ENCODE results near the gene CTSC. TPM values are rescaled to one million over a fixed set of nuclear protein-coding genes. Genes with fewer than 3 reads are reported as not detected.

The CTSC gene
- polyA plus RNA-seq, 1 donor (not counting 4 experiments of a cell fraction or from before 2014, with no cell fraction given) = 658 TPM

GRCh38 chr11:88304352-88304751, 33.2 kb downstream of the CTSC start:
- dilution Hi-C loops (cut with MboI; ENCODE audit: extremely low pct_ligation_motif_present, low sequenced_read_pairs) = no loop called here
- no peaks in the 10 kb centered on the region for H3K9me1 ChIP-seq (ENCODE audit: control insufficient read depth, extremely low read depth, insufficient read depth, low read length)
- H3K9ac ChIP-seq (ENCODE audit: control insufficient read depth, extremely low read depth, insufficient read depth, low read length) = no peak overlapping the region
- TF ChIP-seq EZH2 (IDR thresholded peaks at IDR 0.05; ENCODE audit: low read length) (no peak), CTCF (optimal IDR thresholded peaks at IDR 0.05 in 1 of 3, IDR thresholded peaks at IDR 0.05 in 1 of 3, conservative IDR thresholded peaks at IDR 0.05 in 1 of 3; ENCODE audit: extremely low read depth in 1 of 3, insufficient read depth in 2 of 3, low read length in 3 of 3) (no peak)
- DNase-seq (ENCODE audit: low read depth, low spot score) (no peak), FAIRE-seq (no peak)
- peaks cover 18 to 20% of the 10 kb centered on the region in 2 experiments for H3K36me3 ChIP-seq (ENCODE audit: control insufficient read depth in 2 of 2, extremely low read depth in 1 of 2, insufficient read depth in 2 of 2, low read length in 2 of 2)
- H3K9me3 ChIP-seq (ENCODE audit: control insufficient read depth, low read depth, low read length) = no peaks in the 10 kb centered on the region
- no peak overlapping the region for H3K27ac ChIP-seq (ENCODE audit: control insufficient read depth, insufficient read depth, low read length)
- H3K27me3 ChIP-seq (ENCODE audit: control insufficient read depth, extremely low read depth, insufficient read depth, low read length) = no peaks in the 10 kb centered on the region
- no peak overlapping the region for H2AFZ ChIP-seq (ENCODE audit: control insufficient read depth, low read length)
- H4K20me1 ChIP-seq (ENCODE audit: control insufficient read depth, extremely low read depth, insufficient read depth, low read length) = no peaks in the 10 kb centered on the region
- H3K4me1 ChIP-seq (ENCODE audit: control insufficient read depth, extremely low read depth, insufficient read depth, low read length) = no peaks in the 10 kb centered on the region
- H3K4me2 ChIP-seq (ENCODE audit: control insufficient read depth, extremely low read depth, insufficient read depth, low read depth, low read length) = no peak overlapping the region
- peaks cover 10% of the 10 kb centered on the region for H3K79me2 ChIP-seq (ENCODE audit: control insufficient read depth, insufficient read depth, low read length)
- H3K4me3 ChIP-seq (ENCODE audit: control insufficient read depth in 2 of 3, extremely low read depth in 1 of 3, insufficient read depth in 2 of 3, low read depth in 1 of 3, low read length in 3 of 3) = no peak overlapping the region

GRCh38 chr11:88303037-88303436, 34.5 kb downstream of the CTSC start:
- FAIRE-seq (no peak), DNase-seq (ENCODE audit: low read depth, low spot score) (no peak)
- H3K4me1 ChIP-seq (ENCODE audit: control insufficient read depth, extremely low read depth, insufficient read depth, low read length) = no peaks in the 10 kb centered on the region

More at GRCh38 chr11:88303037-88303436, 34.5 kb downstream of the CTSC start:
- Histone ChIP-seq H3K4me2 (ENCODE audit: control insufficient read depth, extremely low read depth, insufficient read depth, low read depth, low read length) (no peak overlapping the region), H3K27me3 (ENCODE audit: control insufficient read depth, extremely low read depth, insufficient read depth, low read length) (no peaks in the 10 kb centered on the region), H3K9ac (ENCODE audit: control insufficient read depth, extremely low read depth, insufficient read depth, low read length) (no peak overlapping the region), H3K79me2 (ENCODE audit: control insufficient read depth, insufficient read depth, low read length) (peaks cover 9% of the 10 kb centered on the region), H3K36me3 (ENCODE audit: control insufficient read depth in 2 of 2, extremely low read depth in 1 of 2, insufficient read depth in 2 of 2, low read length in 2 of 2) (peaks cover 13 to 18% of the 10 kb centered on the region in 2 experiments), H2AFZ (ENCODE audit: control insufficient read depth, low read length) (no peak overlapping the region), H3K4me3 (ENCODE audit: control insufficient read depth in 2 of 3, extremely low read depth in 1 of 3, insufficient read depth in 2 of 3, low read depth in 1 of 3, low read length in 3 of 3) (no peak overlapping the region), H3K9me1 (ENCODE audit: control insufficient read depth, extremely low read depth, insufficient read depth, low read length) (no peaks in the 10 kb centered on the region), H3K27ac (ENCODE audit: control insufficient read depth, insufficient read depth, low read length) (no peak overlapping the region), H4K20me1 (ENCODE audit: control insufficient read depth, extremely low read depth, insufficient read depth, low read length) (no peaks in the 10 kb centered on the region), H3K9me3 (ENCODE audit: control insufficient read depth, low read depth, low read length) (no peaks in the 10 kb centered on the region)
- dilution Hi-C loops (cut with MboI; ENCODE audit: extremely low pct_ligation_motif_present, low sequenced_read_pairs) = no loop called here
- TF ChIP-seq EZH2 (IDR thresholded peaks at IDR 0.05; ENCODE audit: low read length) (no peak), CTCF (optimal IDR thresholded peaks at IDR 0.05 in 1 of 3, IDR thresholded peaks at IDR 0.05 in 1 of 3, conservative IDR thresholded peaks at IDR 0.05 in 1 of 3; ENCODE audit: extremely low read depth in 1 of 3, insufficient read depth in 2 of 3, low read length in 3 of 3) (no peak)

Measured in keratinocyte (primary cell).